ENCODE results near the gene QRSL1. TPM values are rescaled to one million over a fixed set of nuclear protein-coding genes. Genes with fewer than 3 reads are reported as not detected.

Gene QRSL1
- total RNA-seq, 1 donor from 2014 or later: 14.6 TPM

- no peak overlapping the region for H3K27ac ChIP-seq (ENCODE audit: low read depth, low read length)
- no peaks in the 10 kb centered on the region for H3K4me1 ChIP-seq (ENCODE audit: control insufficient read depth in 3 of 3, insufficient read depth in 3 of 3, low read length in 3 of 3)
- no peak overlapping the region for H3K4me3 ChIP-seq (ENCODE audit: low read length in 3 of 3)
- no peaks in the 10 kb centered on the region for H3K27me3 ChIP-seq (ENCODE audit: control insufficient read depth in 3 of 3, insufficient read depth in 3 of 3, low read length in 3 of 3)
- H3K36me3 ChIP-seq (ENCODE audit: control insufficient read depth in 3 of 3, insufficient read depth in 3 of 3, low read length in 3 of 3): no peaks in the 10 kb centered on the region
- H3K9ac ChIP-seq (ENCODE audit: low read depth in 1 of 3, low read length in 3 of 3): no peak overlapping the region
- no peaks in the 10 kb centered on the region for H3K9me3 ChIP-seq (ENCODE audit: control insufficient read depth in 3 of 3, low read length in 3 of 3)
Measured at GRCh38 chr6:106716966-106717365, 87.6 kb downstream of the QRSL1 start.

Small RNAs within 50 kb of the gene (small RNA-seq; reads per million reads assigned to genes)
- not detected for gene RNU6-527P

Other genes with a start within 250 kb of the QRSL1 start
- gene RTN4IP1, start 80 bp upstream of the QRSL1 start, total RNA-seq: 8.4 TPM

Measured in skeletal muscle tissue (tissue), 5 donors.